HG03521 (cell line): ENCODE results near the gene KAZN.

ENCODE experiments used
- ATAC-seq: cut with Tn5 transposase; IDR thresholded peaks from one replicate; pipeline ENCODE4 v1.9.1; 2021; ENCODE audit warnings: mild to moderate bottlenecking, moderate library complexity; ENCODE audit not compliant: unreplicated experiment

KAZN gene

GRCh38 chr1:14706631-14707030 is 108.1 kb downstream of the KAZN start:
- ATAC-seq: no peak

GRCh38 chr1:14707531-14708445 is 109.3 kb downstream of the KAZN start:
- no peak for ATAC-seq

GRCh38 chr1:14710331-14710730 is 111.8 kb downstream of the KAZN start:
- no peak for ATAC-seq

GRCh38 chr1:14712136-14712535 is 113.7 kb downstream of the KAZN start:
- no peak for ATAC-seq

GRCh38 chr1:14713077-14713476 is 114.6 kb downstream of the KAZN start:
- no peak for ATAC-seq

- no peak for ATAC-seq
Observed at GRCh38 chr1:14715266-14715665, 116.8 kb downstream of the KAZN start.

GRCh38 chr1:14715802-14716201 is 117.3 kb downstream of the KAZN start:
- no peak for ATAC-seq

- no peak for ATAC-seq
Observed at GRCh38 chr1:14716474-14716873, 118.0 kb downstream of the KAZN start.

- no peak for ATAC-seq
Observed at GRCh38 chr1:14718476-14718875, 120.0 kb downstream of the KAZN start.

- no peak for ATAC-seq
Observed at GRCh38 chr1:14723401-14723800, 124.9 kb downstream of the KAZN start.

- no peak for ATAC-seq
Observed at GRCh38 chr1:14724246-14724645, 125.8 kb downstream of the KAZN start.

- no peak for ATAC-seq
Observed at GRCh38 chr1:14724678-14725077, 126.2 kb downstream of the KAZN start.

- no peak for ATAC-seq
Observed at GRCh38 chr1:14725238-14725637, 126.8 kb downstream of the KAZN start.

- ATAC-seq: no peak
Observed at GRCh38 chr1:14725695-14726094, 127.2 kb downstream of the KAZN start.

- no peak for ATAC-seq
Observed at GRCh38 chr1:14726606-14727005, 128.1 kb downstream of the KAZN start.

- no peak for ATAC-seq
Observed at GRCh38 chr1:14728516-14728915, 130.0 kb downstream of the KAZN start.

- ATAC-seq: no peak
Observed at GRCh38 chr1:14732728-14733047, 134.2 kb downstream of the KAZN start.

GRCh38 chr1:14733048-14733778 is 134.7 kb downstream of the KAZN start:
- no peak for ATAC-seq

- no peak for ATAC-seq
Observed at GRCh38 chr1:14733779-14734140, 135.3 kb downstream of the KAZN start.

- no peak for ATAC-seq
Observed at GRCh38 chr1:14735841-14736240, 137.4 kb downstream of the KAZN start.

GRCh38 chr1:14737561-14738094 is 139.1 kb downstream of the KAZN start:
- ATAC-seq: no peak

GRCh38 chr1:14738235-14738634 is 139.8 kb downstream of the KAZN start:
- no peak for ATAC-seq
